Amygdala (tissue), 56 donors: ENCODE results near the gene CACNA1C.

Experiments
- DNase-seq, 56 donors: peaks; one replicate each; lab custom pipeline; 2025; lab: John Stamatoyannopoulos, UW

The CACNA1C gene

GRCh38 chr12:2581293-2582045, 528.7 kb downstream of the CACNA1C start:
- DNase-seq: no peak

- no peak for DNase-seq
These were observed 529.8 kb downstream of the CACNA1C start for GRCh38 chr12:2582631-2583030.

GRCh38 chr12:2583091-2583497, 530.3 kb downstream of the CACNA1C start:
- DNase-seq: peak in 30 of 56 donors; percentile 6 to 67 (median 24)

- DNase-seq: no peak
These were observed 531.0 kb downstream of the CACNA1C start for GRCh38 chr12:2583642-2584401.

- peak in 1 of 56 donors; percentile 13 for DNase-seq
These were observed 533.6 kb downstream of the CACNA1C start for GRCh38 chr12:2586156-2587038.

GRCh38 chr12:2588345-2588744, 535.6 kb downstream of the CACNA1C start:
- no peak for DNase-seq

- DNase-seq: no peak
These were observed 536.6 kb downstream of the CACNA1C start for GRCh38 chr12:2589381-2589780.

- no peak for DNase-seq
These were observed 540.3 kb downstream of the CACNA1C start for GRCh38 chr12:2593045-2593444.

- no peak for DNase-seq
These were observed 543.7 kb downstream of the CACNA1C start for GRCh38 chr12:2596441-2596840.

GRCh38 chr12:2605301-2605700, 552.5 kb downstream of the CACNA1C start:
- no peak for DNase-seq

- DNase-seq: no peak
These were observed 553.6 kb downstream of the CACNA1C start for GRCh38 chr12:2606186-2606910.

- no peak for DNase-seq
These were observed 555.3 kb downstream of the CACNA1C start for GRCh38 chr12:2607881-2608607.

GRCh38 chr12:2608608-2608945, 555.8 kb downstream of the CACNA1C start:
- no peak for DNase-seq

GRCh38 chr12:2609020-2609419, 556.2 kb downstream of the CACNA1C start:
- DNase-seq: peak in 13 of 56 donors; percentile 7 to 55 (median 22)

- DNase-seq: no peak
These were observed 557.6 kb downstream of the CACNA1C start for GRCh38 chr12:2610358-2610757.

- DNase-seq: peak in 4 of 56 donors; percentile 7 to 50 (median 26)
These were observed 560.7 kb downstream of the CACNA1C start for GRCh38 chr12:2613326-2614073.

GRCh38 chr12:2614341-2614740, 561.6 kb downstream of the CACNA1C start:
- no peak for DNase-seq

GRCh38 chr12:2615665-2616402, 563.0 kb downstream of the CACNA1C start:
- DNase-seq: peak in 5 of 56 donors; percentile 6 to 12 (median 7)
